CD14-positive monocyte (primary cell): ENCODE data around the gene THUMPD2. TPM values are rescaled to one million over a fixed set of nuclear protein-coding genes. Genes with fewer than 3 reads are reported as not detected.
A peak's percentile ranks its signal among the peaks of the same experiment; 100 is the strongest.

ENCODE experiments used
- DNase-seq, 3 donors: peaks; one replicate each; pipeline ENCODE4 v3.0.0-alpha.2; 2011 to 2022
- H2AFZ ChIP-seq: 2 replicates; pipeline ENCODE4 v1.6.0; 2012; ENCODE audit warnings: mild to moderate bottlenecking, low read depth, low read length, inconsistent platforms; ENCODE audit not compliant: insufficient read depth, poor library complexity, severe bottlenecking
- H3K27ac ChIP-seq, 2 donors: 1 replicate in 1 of 2; 2 replicates in 1 of 2; pipeline ENCODE4 v1.5.1; 2012 to 2013; ENCODE audit warnings: low read length in 2 of 2, control low read depth in 1 of 2, inconsistent platforms in 1 of 2, low read depth in 1 of 2, mild to moderate bottlenecking in 1 of 2
- H3K27me3 ChIP-seq, 2 donors: one replicate each; pipeline versions ENCODE4 v1.6.0 to v1.6.1; 2011 to 2013; ENCODE audit warnings: low read length in 2 of 2; ENCODE audit not compliant: control insufficient read depth in 2 of 2, insufficient read depth in 2 of 2
- H3K36me3 ChIP-seq, 2 donors: replicated peaks in 1 of 2; 1 replicate in 1 of 2; 2 replicates in 1 of 2; pipeline versions ENCODE4 v1.5.1 to v1.6.1; 2012 to 2013; ENCODE audit warnings: low read length in 2 of 2, control low read depth in 1 of 2, inconsistent platforms in 1 of 2, mild to moderate bottlenecking in 1 of 2; ENCODE audit not compliant: insufficient read depth in 2 of 2, control insufficient read depth in 1 of 2
- H3K4me1 ChIP-seq, 2 donors: 1 replicate in 1 of 2; 2 replicates in 1 of 2; pipeline versions ENCODE4 v1.5.1 to v1.6.1; 2012 to 2013; ENCODE audit warnings: low read length in 2 of 2, control low read depth in 1 of 2, inconsistent platforms in 1 of 2, mild to moderate bottlenecking in 1 of 2, moderate library complexity in 1 of 2; ENCODE audit not compliant: insufficient read depth in 2 of 2, control insufficient read depth in 1 of 2
- H3K4me2 ChIP-seq: replicated peaks from 2 replicates; pipeline ENCODE3; 2012; ENCODE audit warnings: low read length, moderate library complexity, mild to moderate bottlenecking; ENCODE audit not compliant: poor library complexity, severe bottlenecking; ENCODE audit errors: extremely low read depth
- H3K4me3 ChIP-seq, 3 experiments: fragments of 200-600 bp in 1 of 3; sonication (generic) in 1 of 3; replicated peaks in 1 of 3; 1 replicate in 2 of 3; 2 replicates in 1 of 3; pipeline ENCODE4 v1.5.1; 2011 to 2013; ENCODE audit warnings: low read length in 3 of 3, mild to moderate bottlenecking in 3 of 3, control low read depth in 2 of 3, low read depth in 2 of 3, inconsistent platforms in 1 of 3, moderate library complexity in 1 of 3
- H3K79me2 ChIP-seq: 2 replicates; pipeline ENCODE4 v1.6.0; 2012; ENCODE audit warnings: mild to moderate bottlenecking, control low read depth, inconsistent platforms, low read length, moderate library complexity; ENCODE audit not compliant: insufficient read depth
- H3K9ac ChIP-seq: 2 replicates; pipeline ENCODE4 v1.6.0; 2017; ENCODE audit warnings: low read length, mild to moderate bottlenecking; ENCODE audit not compliant: insufficient read depth, poor library complexity, severe bottlenecking
- H3K9me3 ChIP-seq, 2 donors: replicated peaks in 1 of 2; 1 replicate in 1 of 2; 2 replicates in 1 of 2; pipeline versions ENCODE4 v1.5.1 to v1.6.1; 2012 to 2013; ENCODE audit warnings: low read length in 2 of 2, control low read depth in 1 of 2; ENCODE audit not compliant: control insufficient read depth in 1 of 2, insufficient read depth in 1 of 2
- H4K20me1 ChIP-seq: 2 replicates; pipeline ENCODE4 v1.6.0; 2012; ENCODE audit warnings: mild to moderate bottlenecking, low read length, control low read depth, moderate library complexity; ENCODE audit not compliant: insufficient read depth
- H3K27ac Mint-ChIP-seq, 7 donors: one replicate each; pipeline ENCODE4 v1.8.0; 2020; ENCODE audit warnings: mild to moderate bottlenecking in 7 of 7, mixed read lengths in 7 of 7, moderate library complexity in 6 of 7, inconsistent platforms in 2 of 7
- H3K27me3 Mint-ChIP-seq, 3 donors: one replicate each; pipeline ENCODE4 v1.8.0; 2021 to 2022; ENCODE audit warnings: low read depth in 3 of 3, mild to moderate bottlenecking in 3 of 3, mixed read lengths in 3 of 3, moderate library complexity in 3 of 3, inconsistent platforms in 1 of 3
- H3K36me3 Mint-ChIP-seq, 2 donors: one replicate each; pipeline ENCODE4 v1.8.0; 2020; ENCODE audit warnings: mixed read lengths in 2 of 2, inconsistent platforms in 1 of 2, mild to moderate bottlenecking in 1 of 2
- H3K4me1 Mint-ChIP-seq: one replicate; pipeline ENCODE4 v1.8.0; 2020; ENCODE audit warnings: mild to moderate bottlenecking, mixed read lengths
- H3K4me3 Mint-ChIP-seq, 2 donors: one replicate each; pipeline ENCODE4 v1.8.0; 2020; ENCODE audit warnings: mild to moderate bottlenecking in 2 of 2, mixed read lengths in 2 of 2, moderate library complexity in 1 of 2
- H3K9me3 Mint-ChIP-seq, 7 donors: one replicate each; pipeline ENCODE4 v1.8.0; 2020 to 2022; ENCODE audit warnings: mixed read lengths in 7 of 7, mild to moderate bottlenecking in 6 of 7, moderate library complexity in 6 of 7, inconsistent platforms in 2 of 7
- WGBS: methylation state at CpG from one replicate; pipeline ENCODE4 v1.1.5; 2013; ENCODE audit warnings: missing lambda C conversion rate; ENCODE audit not compliant: insufficient coverage; 5-methylcytosine and 5-hydroxymethylcytosine counted together
- intact Hi-C, 2 donors: fragments of 100-400 bp; cut with micrococcal nuclease; formaldehyde crosslinking; loops; one replicate each; pipeline versions ENCODE4 v1.15.0 to v1.15.1; 2023
- polyA plus RNA-seq, 3 donors: library from polyadenylated mRNA; depleted of rRNA in 1 of 3; unstranded in 2 of 3; stranded (reverse) in 1 of 3; fragments of 300-500 nt in 2 of 3; fragments of >200 nt in 1 of 3; fragmentation: Illumina TruSeq in 2 of 3; gene quantifications; 1 replicate in 2 of 3; 2 replicates in 1 of 3; pipeline ENCODE4 v1.2.3, GENCODE V29; 2012 to 2021
- TF ChIP-seq, protein P1 (sequence below): fragments of 200-600 bp; IDR thresholded peaks from one replicate; pipeline ENCODE4 v1.8.0; 2022; ENCODE audit warnings: antibody characterized with exemption, mild to moderate bottlenecking

Gene THUMPD2
- polyA plus RNA-seq, 3 donors, result 2.8 to 5.9 (median 4.2) TPM

DNA sequence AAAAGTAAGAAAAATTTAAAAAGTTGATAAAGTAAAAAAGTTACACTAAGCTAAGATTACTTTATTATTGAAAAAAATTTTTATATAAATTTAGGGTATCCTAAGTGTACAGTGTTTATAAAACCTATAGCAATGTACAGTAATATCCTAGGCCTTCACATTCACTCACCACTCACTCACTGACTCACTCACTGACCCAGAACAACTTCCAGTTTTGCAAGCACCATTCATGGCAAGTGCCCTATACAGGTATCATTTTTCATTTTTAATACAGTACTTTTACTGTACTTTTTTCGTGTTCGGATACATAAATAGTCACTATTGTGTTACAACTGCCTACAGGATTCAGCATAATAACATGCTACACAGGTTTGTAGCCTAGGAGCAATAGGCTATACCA, 8.9 kb upstream of the THUMPD2 start:
- no peak for DNase-seq
- H4K20me1 ChIP-seq, result no peaks in the 10 kb centered on the region
- no peak overlapping the region for H3K27ac ChIP-seq
- H3K4me3 ChIP-seq, result no peak overlapping the region
- H3K36me3 Mint-ChIP-seq, result no peaks in the 10 kb centered on the region
- no peaks in the 10 kb centered on the region for H3K79me2 ChIP-seq
- H3K9me3 Mint-ChIP-seq, result peaks cover 11 to 24% (median 18%) of the 10 kb centered on the region in 7 donors
- H3K27ac Mint-ChIP-seq, result no peak overlapping the region
- intact Hi-C loops, result no loop called here
- no peaks in the 10 kb centered on the region for H3K36me3 ChIP-seq
- TF ChIP-seq, protein P1, sequence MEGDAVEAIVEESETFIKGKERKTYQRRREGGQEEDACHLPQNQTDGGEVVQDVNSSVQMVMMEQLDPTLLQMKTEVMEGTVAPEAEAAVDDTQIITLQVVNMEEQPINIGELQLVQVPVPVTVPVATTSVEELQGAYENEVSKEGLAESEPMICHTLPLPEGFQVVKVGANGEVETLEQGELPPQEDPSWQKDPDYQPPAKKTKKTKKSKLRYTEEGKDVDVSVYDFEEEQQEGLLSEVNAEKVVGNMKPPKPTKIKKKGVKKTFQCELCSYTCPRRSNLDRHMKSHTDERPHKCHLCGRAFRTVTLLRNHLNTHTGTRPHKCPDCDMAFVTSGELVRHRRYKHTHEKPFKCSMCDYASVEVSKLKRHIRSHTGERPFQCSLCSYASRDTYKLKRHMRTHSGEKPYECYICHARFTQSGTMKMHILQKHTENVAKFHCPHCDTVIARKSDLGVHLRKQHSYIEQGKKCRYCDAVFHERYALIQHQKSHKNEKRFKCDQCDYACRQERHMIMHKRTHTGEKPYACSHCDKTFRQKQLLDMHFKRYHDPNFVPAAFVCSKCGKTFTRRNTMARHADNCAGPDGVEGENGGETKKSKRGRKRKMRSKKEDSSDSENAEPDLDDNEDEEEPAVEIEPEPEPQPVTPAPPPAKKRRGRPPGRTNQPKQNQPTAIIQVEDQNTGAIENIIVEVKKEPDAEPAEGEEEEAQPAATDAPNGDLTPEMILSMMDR, result no peak
- no peaks in the 10 kb centered on the region for H3K27me3 ChIP-seq
- no peak overlapping the region for H3K4me3 Mint-ChIP-seq
- no peaks in the 10 kb centered on the region for H3K27me3 Mint-ChIP-seq
- H3K4me1 Mint-ChIP-seq, result peaks cover 11% of the 10 kb centered on the region
- no peak overlapping the region for H3K9ac ChIP-seq
- H3K4me2 ChIP-seq, result no peak overlapping the region
- peaks cover 0 to 10% of the 10 kb centered on the region in 2 donors for H3K4me1 ChIP-seq
- no CpG with 5 or more reads among the region's 2 CpGs for WGBS
- peaks cover 5 to 13% of the 10 kb centered on the region in 2 donors for H3K9me3 ChIP-seq
- H2AFZ ChIP-seq, result no peak overlapping the region

DNA sequence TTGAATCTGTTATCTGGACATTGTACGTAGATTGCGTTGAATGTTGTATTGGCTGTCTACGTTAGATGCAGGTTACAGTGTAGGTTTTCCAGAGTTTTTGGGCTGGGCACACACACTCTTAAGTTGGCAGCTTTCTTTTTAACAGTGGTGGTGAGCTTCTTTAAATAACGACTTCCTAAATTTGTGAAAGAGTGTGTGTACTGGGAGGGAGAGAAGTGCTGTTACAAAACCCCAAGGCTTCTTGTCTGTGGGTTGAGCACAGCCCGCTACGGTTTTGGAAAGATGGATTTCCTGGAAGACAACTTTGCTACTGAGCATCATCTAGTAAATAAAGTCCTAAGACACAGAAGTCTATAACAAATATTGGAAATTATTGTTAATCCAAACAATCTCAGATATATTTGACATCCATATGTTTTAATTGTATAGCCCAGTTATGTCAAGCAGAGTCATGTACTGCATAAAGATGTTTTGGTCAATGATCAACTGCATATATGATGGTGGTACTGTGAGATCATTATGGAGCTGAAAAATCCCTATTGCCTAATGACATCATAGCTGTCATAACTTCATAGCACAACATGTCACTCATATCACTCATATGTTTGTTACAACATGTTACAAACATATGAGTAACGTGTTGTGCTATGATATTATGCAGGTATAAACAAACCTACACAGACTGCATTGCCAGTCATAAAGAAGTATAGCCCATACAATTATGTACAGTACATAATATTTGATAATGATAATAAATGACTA, 7.9 kb upstream of the THUMPD2 start:
- H3K4me1 ChIP-seq, result peaks cover under 1 to 11% of the 10 kb centered on the region in 2 donors
- H3K36me3 ChIP-seq, result no peaks in the 10 kb centered on the region
- intact Hi-C loops, result no loop called here
- Mint-ChIP-seq H3K27ac (peak overlapping the region in 3 of 7 donors; percentile 8 to 57 (median 10)), H3K4me1 (peaks cover 17% of the 10 kb centered on the region), H3K36me3 (no peaks in the 10 kb centered on the region), H3K4me3 (peak overlapping the region in 1 of 2 donors; percentile 24), H3K27me3 (peaks cover 0 to 2% (median 0%) of the 10 kb centered on the region in 3 donors), H3K9me3 (peaks cover 11 to 24% (median 18%) of the 10 kb centered on the region in 7 donors)
- H3K4me3 ChIP-seq, result no peak overlapping the region
- no peaks in the 10 kb centered on the region for H3K27me3 ChIP-seq
- DNase-seq, result no peak
- WGBS, result 71% methylated on average over 3 of the region's 7 CpGs
- no peak overlapping the region for H3K9ac ChIP-seq
- H2AFZ ChIP-seq, result peak overlapping the region; percentile 7
- H3K79me2 ChIP-seq, result no peaks in the 10 kb centered on the region
- H4K20me1 ChIP-seq, result no peaks in the 10 kb centered on the region
- H3K27ac ChIP-seq, result no peak overlapping the region
- TF ChIP-seq, protein P1, result no peak
- H3K9me3 ChIP-seq, result peaks cover 5 to 13% of the 10 kb centered on the region in 2 donors
- no peak overlapping the region for H3K4me2 ChIP-seq
